IMR-90 (cell line): ENCODE data around the gene RNF4. TPM values are rescaled to one million over a fixed set of nuclear protein-coding genes. Genes with fewer than 3 reads are reported as not detected.

Experiments used
- ATAC-seq: fragments of 200-7000 bp; cut with Tn5 transposase; 2 replicates; pipeline ENCODE4 v1.9.1; 2020; ENCODE audit warnings: low read depth, mild to moderate bottlenecking, moderate library complexity
- BruUV-seq: library from RNA; stranded (reverse); fragments of 400-500 nt; replicated peaks from 2 replicates; lab custom pipeline; 2021; lab: Mats Ljungman, UMichigan
- CTCF ChIA-PET: fragments of 300-600 bp; formaldehyde crosslinking; extraction: SDS; loops from one replicate; lab custom pipeline; 2021; ENCODE audit warnings: antibody characterized with exemption; lab: Yijun Ruan, JAX
- POLR2A ChIA-PET: fragments of 300-600 bp; sonication (Branson Sonifier 250); formaldehyde crosslinking; loops from one replicate; lab custom pipeline; 2022; ENCODE audit warnings: antibody characterized with exemption; ENCODE audit not compliant: unreplicated experiment; lab: Charles Lee
- DNase-seq: peaks from one replicate; pipeline ENCODE4 v3.0.0; 2013
- H2AFZ ChIP-seq: replicated peaks from 2 replicates; pipeline ENCODE3; 2013; ENCODE audit warnings: low read length, mild to moderate bottlenecking; ENCODE audit not compliant: poor library complexity
- H2AK5ac ChIP-seq: 2 replicates; pipeline ENCODE4 v1.6.1; 2013; ENCODE audit warnings: low read depth, low read length, inconsistent platforms
- H2AK9ac ChIP-seq: replicated peaks from 2 replicates; pipeline ENCODE3; 2013; ENCODE audit warnings: mild to moderate bottlenecking, low read depth, low read length, moderate library complexity; ENCODE audit not compliant: poor library complexity
- H2BK120ac ChIP-seq: 2 replicates; pipeline ENCODE4 v1.6.1; 2013; ENCODE audit warnings: low read depth, low read length, inconsistent platforms
- H2BK15ac ChIP-seq: 3 replicates; pipeline ENCODE4 v1.6.1; 2013; ENCODE audit warnings: low read depth, low read length, inconsistent platforms
- H2BK20ac ChIP-seq: 2 replicates; pipeline ENCODE4 v1.6.1; 2013; ENCODE audit warnings: low read depth, mild to moderate bottlenecking, inconsistent platforms, low read length, moderate library complexity
- H2BK5ac ChIP-seq: 2 replicates; pipeline ENCODE4 v1.6.1; 2013; ENCODE audit warnings: mild to moderate bottlenecking, low read depth, low read length, inconsistent platforms; ENCODE audit not compliant: poor library complexity, severe bottlenecking
- H3K14ac ChIP-seq: replicated peaks from 2 replicates; pipeline ENCODE4 v1.6.1; 2013; ENCODE audit warnings: low read depth, low read length, inconsistent platforms
- H3K18ac ChIP-seq: 2 replicates; pipeline ENCODE4 v1.6.1; 2013; ENCODE audit warnings: low read depth, low read length, control low read depth
- H3K23ac ChIP-seq: 2 replicates; pipeline ENCODE4 v1.6.1; 2013; ENCODE audit warnings: low read depth, low read length, inconsistent platforms
- H3K27ac ChIP-seq: 2 replicates; pipeline ENCODE4 v1.5.1; 2013; ENCODE audit warnings: mild to moderate bottlenecking, control low read depth, low read length; ENCODE audit not compliant: insufficient read depth
- H3K27me3 ChIP-seq: 2 replicates; pipeline ENCODE4 v1.6.1; 2013; ENCODE audit warnings: low read length; ENCODE audit not compliant: control insufficient read depth, insufficient read depth
- H3K36me3 ChIP-seq: 2 replicates; pipeline ENCODE4 v1.6.1; 2013; ENCODE audit warnings: low read length, mixed read lengths; ENCODE audit not compliant: control insufficient read depth, insufficient read depth
- H3K4ac ChIP-seq: 2 replicates; pipeline ENCODE4 v1.6.1; 2013; ENCODE audit warnings: low read depth, low read length, inconsistent platforms
- H3K4me1 ChIP-seq: 2 replicates; pipeline ENCODE4 v1.6.1; 2013; ENCODE audit warnings: low read length, mixed read lengths; ENCODE audit not compliant: control insufficient read depth, insufficient read depth
- H3K4me2 ChIP-seq: 2 replicates; pipeline ENCODE4 v1.6.1; 2013; ENCODE audit warnings: low read depth, mild to moderate bottlenecking, control low read depth, low read length, moderate library complexity
- H3K4me3 ChIP-seq: 2 replicates; pipeline ENCODE4 v1.5.1; 2013; ENCODE audit warnings: low read depth, mild to moderate bottlenecking, control low read depth, low read length, moderate library complexity; ENCODE audit not compliant: insufficient read depth
- H3K56ac ChIP-seq: 2 replicates; pipeline ENCODE4 v1.6.1; 2013; ENCODE audit warnings: low read length, inconsistent platforms; ENCODE audit not compliant: insufficient read depth; ENCODE audit errors: extremely low read depth
- H3K79me1 ChIP-seq, 2 experiments: 2 replicates each; pipeline ENCODE4 v1.6.1; 2013; ENCODE audit warnings: low read length in 2 of 2, inconsistent platforms in 1 of 2, low read depth in 1 of 2
- H3K9ac ChIP-seq: 2 replicates; pipeline ENCODE4 v1.6.1; 2013; ENCODE audit warnings: low read depth, low read length, control low read depth
- H3K9me1 ChIP-seq: 2 replicates; pipeline ENCODE4 v1.6.1; 2013; ENCODE audit warnings: low read length, inconsistent platforms; ENCODE audit not compliant: insufficient read depth
- H3K9me3 ChIP-seq: 2 replicates; pipeline ENCODE4 v1.6.1; 2013; ENCODE audit warnings: low read length; ENCODE audit not compliant: control insufficient read depth, insufficient read depth
- H4K20me1 ChIP-seq: 2 replicates; pipeline ENCODE4 v1.6.1; 2013; ENCODE audit warnings: low read length, inconsistent platforms; ENCODE audit not compliant: insufficient read depth
- H4K5ac ChIP-seq: 2 replicates; pipeline ENCODE4 v1.6.1; 2013; ENCODE audit warnings: mild to moderate bottlenecking, low read depth, low read length, control low read depth
- H4K8ac ChIP-seq, 2 experiments: 2 replicates each; pipeline ENCODE4 v1.6.1; 2013; ENCODE audit warnings: low read depth in 2 of 2, low read length in 2 of 2, control low read depth in 1 of 2, inconsistent platforms in 1 of 2
- H4K91ac ChIP-seq: 2 replicates; pipeline ENCODE4 v1.6.1; 2013; ENCODE audit warnings: low read depth, low read length, inconsistent platforms; ENCODE audit not compliant: insufficient read depth
- MAFK ChIP-seq: IDR thresholded peaks from 2 replicates; pipeline ENCODE4 v1.6.1; 2012; ENCODE audit warnings: low read depth, low read length, improper control_type of control experiment
- MAZ ChIP-seq: IDR thresholded peaks from 2 replicates; pipeline ENCODE4 v1.6.1; 2012; ENCODE audit warnings: low read depth, mild to moderate bottlenecking, low read length, improper control_type of control experiment, moderate library complexity, borderline replicate concordance
- RCOR1 ChIP-seq: IDR thresholded peaks from 2 replicates; pipeline ENCODE4 v1.6.1; 2012; ENCODE audit warnings: mild to moderate bottlenecking, low read length, improper control_type of control experiment; ENCODE audit not compliant: insufficient replicate concordance
- RFX5 ChIP-seq: IDR thresholded peaks from 2 replicates; pipeline ENCODE4 v1.8.0; 2012; ENCODE audit warnings: low read depth, mild to moderate bottlenecking, low read length, moderate library complexity
- WGBS, 2 experiments: methylation state at CpG; one replicate each; pipeline versions ENCODE4 v1.1.5 to v1.1.7; 2013; ENCODE audit warnings: missing lambda C conversion rate in 2 of 2; ENCODE audit not compliant: insufficient read length in 1 of 2; ENCODE audit errors: extremely low coverage in 2 of 2; 5-methylcytosine and 5-hydroxymethylcytosine counted together
- dilution Hi-C: fragments of 300-500 bp; cut with HindIII; formaldehyde crosslinking; loops from one replicate; pipeline ENCODE4 v1.14.3; 2018; ENCODE audit warnings: low sequenced_read_pairs; ENCODE audit not compliant: unreplicated experiment
- in situ Hi-C: fragments of 300-500 bp; cut with MboI; formaldehyde crosslinking; loops from 3 replicates; pipeline ENCODE4 v1.14.3; 2019; ENCODE audit warnings: low sequenced_read_pairs, inconsistent platforms, mixed read lengths
- intact Hi-C: fragments of 100-400 bp; cut with micrococcal nuclease; formaldehyde crosslinking; loops from 2 replicates; pipeline ENCODE4 v1.10.0; 2022
- polyA plus RNA-seq, 3 experiments: library from polyadenylated mRNA; depleted of rRNA; stranded (reverse); fragments of >200 nt; gene quantifications; 2 replicates each; pipeline ENCODE4 v1.2.3, GENCODE V29; 2012; ENCODE audit warnings: low replicate concordance in 1 of 3
- total RNA-seq: library from RNA; depleted of rRNA; stranded (reverse); fragments of >200 nt; gene quantifications from 2 replicates; pipeline ENCODE4 v1.2.3, GENCODE V29; 2012

RNF4 gene
- total and polyA plus RNA-seq, 2 of the 4 experiments (the other 2 are of a cell fraction), result 63.8 to 73.8 TPM

DNA sequence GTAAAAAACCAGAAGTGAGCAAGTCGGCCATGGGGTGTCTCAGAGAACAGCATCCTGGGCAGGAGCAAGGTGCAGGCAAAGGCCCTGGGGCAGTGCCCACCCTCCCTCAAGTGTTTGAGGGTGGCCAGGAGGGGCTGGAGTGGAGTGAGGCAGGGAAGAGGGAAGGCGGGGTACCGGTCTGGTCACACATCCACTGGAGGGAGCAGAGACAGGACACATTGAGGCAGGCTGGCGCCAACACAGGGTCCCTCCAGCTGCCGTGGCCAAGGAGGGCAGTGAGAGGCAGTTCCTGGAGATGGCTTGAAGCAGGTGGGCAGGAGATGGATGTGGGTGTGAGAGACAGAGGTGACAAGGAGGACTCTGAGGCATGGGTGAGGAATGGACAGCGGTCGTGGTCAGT lies 20.3 kb upstream of the RNF4 start:
- BruUV-seq, result no TSS peak
- Histone ChIP-seq H3K18ac (no peak overlapping the region), H3K23ac (no peak overlapping the region), H2BK120ac (no peak overlapping the region), H2BK15ac (no peak overlapping the region), H3K4me1 (no peaks in the 10 kb centered on the region), H3K9me3 (no peaks in the 10 kb centered on the region), H3K4ac (no peak overlapping the region), H3K4me2 (no peak overlapping the region), H3K27ac (no peak overlapping the region), H3K56ac (no peak overlapping the region), H4K20me1 (no peaks in the 10 kb centered on the region; the same call in 1 of the 2 replicates), H2BK5ac (no peak overlapping the region), H2AK9ac (no peak overlapping the region), H3K27me3 (peaks cover 26% of the 10 kb centered on the region), H2BK20ac (no peak overlapping the region), H3K14ac (no peak overlapping the region), H4K8ac (no peak overlapping the region), H4K91ac (no peak overlapping the region), H2AK5ac (no peak overlapping the region), H2AFZ (no peak overlapping the region), H4K5ac (no peak overlapping the region), H3K36me3 (no peaks in the 10 kb centered on the region), H3K9ac (no peak overlapping the region), H3K9me1 (no peaks in the 10 kb centered on the region), H3K79me1 (no peaks in the 10 kb centered on the region), H3K4me3 (no peak overlapping the region)
- intact Hi-C loops (no loop called here), dilution Hi-C loops (no loop called here), in situ Hi-C loops (no loop called here)
- DNase-seq (no peak), ATAC-seq (no peak)
- TF ChIP-seq MAFK (no peak), RFX5 (no peak), RCOR1 (no peak), MAZ (no peak)
- no CpG with 5 or more reads among the region's 7 CpGs for WGBS, 2 experiments
- POLR2A ChIA-PET, result no interaction called here
- CTCF ChIA-PET, result no interaction called here
